ENCODE measurements around the gene PPP1R7. TPM values are rescaled to one million over a fixed set of nuclear protein-coding genes. Genes with fewer than 3 reads are reported as not detected.

The PPP1R7 gene
- polyA plus RNA-seq, 3 donors = 54.9 to 102 (median 84.4) TPM

DNA sequence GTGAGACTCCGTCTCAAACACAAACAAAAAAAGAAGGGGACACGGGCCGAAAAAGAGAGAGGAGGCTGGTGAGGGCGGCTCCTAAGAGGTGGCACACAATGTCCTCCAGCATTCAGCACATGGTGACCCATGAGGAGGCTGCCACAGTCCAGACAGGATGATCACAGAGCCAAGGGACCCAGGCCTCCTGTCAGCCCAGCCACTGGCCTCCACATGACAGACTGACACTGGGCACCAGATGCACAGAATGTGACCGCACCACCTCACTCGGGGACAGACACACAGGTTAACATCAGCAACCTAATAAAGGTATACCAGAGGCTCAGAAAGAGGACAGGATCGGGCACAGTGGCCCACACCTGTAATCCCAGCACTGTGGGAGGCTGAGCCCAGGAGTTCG lies 22.0 kb upstream of the PPP1R7 start:
- Histone ChIP-seq H3K79me2 (ENCODE audit: insufficient read depth, low read length) (no peaks in the 10 kb centered on the region), H3K4me2 (replicated peaks; ENCODE audit: extremely low read depth, low read length, poor library complexity, severe bottlenecking) (no peak overlapping the region), H2AFZ (ENCODE audit: insufficient read depth, low read depth, low read length, poor library complexity, severe bottlenecking) (no peak overlapping the region), H3K4me1 (ENCODE audit: control insufficient read depth in 1 of 2, insufficient read depth in 2 of 2, low read length in 2 of 2) (no peaks in the 10 kb centered on the region), H3K36me3 (replicated peaks in 1 of 2; ENCODE audit: control insufficient read depth in 1 of 2, insufficient read depth in 2 of 2, low read length in 2 of 2) (peaks cover 3 to 11% of the 10 kb centered on the region in 2 donors), H4K20me1 (ENCODE audit: insufficient read depth, low read length) (no peaks in the 10 kb centered on the region), H3K4me3 (replicated peaks in 1 of 3; ENCODE audit: low read depth in 2 of 3, low read length in 3 of 3) (no peak overlapping the region), H3K27ac (ENCODE audit: low read depth in 1 of 2, low read length in 2 of 2) (no peak overlapping the region), H3K9me3 (replicated peaks in 1 of 2; ENCODE audit: control insufficient read depth in 1 of 2, insufficient read depth in 1 of 2, low read length in 2 of 2) (no peaks in the 10 kb centered on the region), H3K27me3 (ENCODE audit: control insufficient read depth in 2 of 2, insufficient read depth in 2 of 2, low read length in 2 of 2) (no peaks in the 10 kb centered on the region), H3K9ac (ENCODE audit: insufficient read depth, low read length, poor library complexity, severe bottlenecking) (no peak overlapping the region)
- H3K27me3 Mint-ChIP-seq (ENCODE audit: low read depth in 3 of 3) = no peaks in the 10 kb centered on the region
- H3K4me1 Mint-ChIP-seq = peaks cover 8% of the 10 kb centered on the region
- intact Hi-C loops (cut with micrococcal nuclease) = no loop called here
- no peak for TF ChIP-seq CTCF (IDR thresholded peaks at IDR 0.05)
- DNase-seq = no peak
- no peak overlapping the region for H3K4me3 Mint-ChIP-seq
- WGBS (ENCODE audit: insufficient coverage) = 87% methylated on average over 8 of the region's 8 CpGs
- H3K27ac Mint-ChIP-seq = peak overlapping the region in 1 of 7 donors; percentile 69
- peaks cover 13 to 32% of the 10 kb centered on the region in 2 donors for H3K36me3 Mint-ChIP-seq
- H3K9me3 Mint-ChIP-seq = no peaks in the 10 kb centered on the region

GRCh38 chr2:241129086-241129871 lies 21.0 kb upstream of the PPP1R7 start:
- H3K9me3 Mint-ChIP-seq = no peaks in the 10 kb centered on the region
- peaks cover 8% of the 10 kb centered on the region for H3K4me1 Mint-ChIP-seq
- peaks cover 3 to 5% of the 10 kb centered on the region in 2 donors for H3K36me3 ChIP-seq (replicated peaks in 1 of 2; ENCODE audit: control insufficient read depth in 1 of 2, insufficient read depth in 2 of 2, low read length in 2 of 2)
- H3K27me3 ChIP-seq (ENCODE audit: control insufficient read depth in 2 of 2, insufficient read depth in 2 of 2, low read length in 2 of 2) = no peaks in the 10 kb centered on the region
- WGBS (ENCODE audit: insufficient coverage) = 40% methylated on average over 10 of the region's 12 CpGs
- H3K4me3 ChIP-seq (replicated peaks in 1 of 3; ENCODE audit: low read depth in 2 of 3, low read length in 3 of 3) = no peak overlapping the region
- H3K4me2 ChIP-seq (replicated peaks; ENCODE audit: extremely low read depth, low read length, poor library complexity, severe bottlenecking) = no peak overlapping the region
- H3K4me3 Mint-ChIP-seq = no peak overlapping the region
- peaks cover 13 to 31% of the 10 kb centered on the region in 2 donors for H3K36me3 Mint-ChIP-seq
- H3K27ac Mint-ChIP-seq = peak overlapping the region in 1 of 7 donors; percentile 29
- H3K9ac ChIP-seq (ENCODE audit: insufficient read depth, low read length, poor library complexity, severe bottlenecking) = no peak overlapping the region
- no peaks in the 10 kb centered on the region for H3K27me3 Mint-ChIP-seq (ENCODE audit: low read depth in 3 of 3)
- no peak for DNase-seq
- no peaks in the 10 kb centered on the region for H3K4me1 ChIP-seq (ENCODE audit: control insufficient read depth in 1 of 2, insufficient read depth in 2 of 2, low read length in 2 of 2)
- H2AFZ ChIP-seq (ENCODE audit: insufficient read depth, low read depth, low read length, poor library complexity, severe bottlenecking) = no peak overlapping the region
- H3K27ac ChIP-seq (ENCODE audit: low read depth in 1 of 2, low read length in 2 of 2) = no peak overlapping the region
- intact Hi-C loops (cut with micrococcal nuclease) = no loop called here
- no peaks in the 10 kb centered on the region for H3K9me3 ChIP-seq (replicated peaks in 1 of 2; ENCODE audit: control insufficient read depth in 1 of 2, insufficient read depth in 1 of 2, low read length in 2 of 2)
- H4K20me1 ChIP-seq (ENCODE audit: insufficient read depth, low read length) = no peaks in the 10 kb centered on the region
- no peak for TF ChIP-seq CTCF (IDR thresholded peaks at IDR 0.05)
- H3K79me2 ChIP-seq (ENCODE audit: insufficient read depth, low read length) = no peaks in the 10 kb centered on the region
